T-helper 17 cell (primary cell): ENCODE data around the gene HOOK1. TPM values are rescaled to one million over a fixed set of nuclear protein-coding genes. Genes with fewer than 3 reads are reported as not detected.
"Not testable (repeated sequence)": the region's sequence is repeated elsewhere in the genome, so short reads cannot be mapped to it uniquely, and the experiment has no call there.

Experiments used
- ATAC-seq: fragments of 150-1000 bp; cut with Tn5 transposase; 2 replicates; pipeline ENCODE4 v1.10.0; 2021; ENCODE audit warnings: mild to moderate bottlenecking, moderate library complexity
- DNase-seq, 3 donors: peaks; one replicate each; pipeline versions ENCODE4 v3.0.0 to v3.0.0-alpha.2; 2020 to 2021
- H3K9me3 ChIP-seq: one replicate; pipeline ENCODE4 v1.7.0; 2013; ENCODE audit warnings: low read length, mild to moderate bottlenecking; ENCODE audit not compliant: control insufficient read depth, poor library complexity, severe bottlenecking
- H3K27ac Mint-ChIP-seq: one replicate; pipeline ENCODE4 v1.8.0; 2022; ENCODE audit warnings: mild to moderate bottlenecking, moderate library complexity, mixed read lengths
- H3K27me3 Mint-ChIP-seq: one replicate; pipeline ENCODE4 v1.8.0; 2022; ENCODE audit warnings: mixed read lengths
- H3K36me3 Mint-ChIP-seq: one replicate; pipeline ENCODE4 v1.8.0; 2022; ENCODE audit warnings: low read depth, mixed read lengths
- H3K4me1 Mint-ChIP-seq: one replicate; pipeline ENCODE4 v1.8.0; 2022; ENCODE audit warnings: mild to moderate bottlenecking, mixed read lengths
- H3K4me3 Mint-ChIP-seq: one replicate; pipeline ENCODE4 v1.8.0; 2022; ENCODE audit warnings: mild to moderate bottlenecking, moderate library complexity, mixed read lengths
- total RNA-seq, 4 donors: library from RNA in 2 of 4; stranded (reverse) in 2 of 4; gene quantifications; one replicate each; pipeline ENCODE4 v1.2.3 and lab custom pipeline; 2022 to 2026

Gene HOOK1
- total RNA-seq, 2 donors from 2014 or later = 13.8 to 18.0 TPM

- peaks cover 4% of the 10 kb centered on the region for H3K36me3 Mint-ChIP-seq
- no peak overlapping the region for H3K27ac Mint-ChIP-seq
- DNase-seq = no peak
- no peaks in the 10 kb centered on the region for H3K4me1 Mint-ChIP-seq
- no peak for ATAC-seq
- no peaks in the 10 kb centered on the region for H3K9me3 ChIP-seq
- no peak overlapping the region for H3K4me3 Mint-ChIP-seq
- H3K27me3 Mint-ChIP-seq = peaks cover 33% of the 10 kb centered on the region
These were observed 100.8 kb downstream of the HOOK1 start for GRCh38 chr1:59915516-59915915.

DNA sequence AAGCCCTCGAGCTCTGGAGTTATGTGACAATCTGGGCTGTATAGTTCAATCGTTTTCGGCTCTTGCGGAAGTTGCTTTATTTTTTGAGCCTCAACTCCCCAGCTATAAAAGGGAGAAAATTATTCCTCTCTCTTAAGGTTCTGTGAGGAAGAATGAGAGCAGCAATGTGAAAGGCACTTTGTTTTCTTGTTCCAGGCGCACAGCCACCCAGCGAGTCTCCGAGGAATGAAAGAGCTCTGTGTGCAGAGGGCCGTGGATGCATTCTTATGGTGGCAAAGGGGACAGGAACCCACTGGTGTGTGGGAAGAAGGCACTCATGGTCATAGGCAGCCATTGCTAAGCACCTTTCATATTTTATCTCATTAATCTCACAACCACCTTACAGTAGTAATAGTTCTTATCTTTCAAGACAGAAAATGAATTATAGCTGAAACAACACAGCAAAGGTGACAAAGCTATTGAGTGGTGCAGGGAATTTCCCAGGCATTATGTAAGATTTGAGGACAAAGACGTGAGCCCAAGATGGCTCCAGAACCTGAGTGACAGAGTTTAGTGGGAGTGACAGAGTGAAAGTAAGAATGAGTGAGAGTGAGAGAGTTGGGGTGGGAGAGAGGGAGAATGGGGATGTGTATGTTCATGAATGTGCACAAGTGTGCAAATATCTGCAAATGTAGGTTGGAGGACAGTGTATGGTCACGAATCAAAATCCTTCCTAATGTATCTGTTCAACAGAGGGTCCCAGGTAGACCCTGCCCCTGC lies 102.5 kb downstream of the HOOK1 start:
- DNase-seq (no peak), ATAC-seq (no peak)
- Mint-ChIP-seq H3K27ac (no peak overlapping the region), H3K4me1 (no peaks in the 10 kb centered on the region), H3K36me3 (peaks cover 2% of the 10 kb centered on the region), H3K4me3 (no peak overlapping the region), H3K27me3 (peaks cover 45% of the 10 kb centered on the region)
- no peaks in the 10 kb centered on the region for H3K9me3 ChIP-seq

DNA sequence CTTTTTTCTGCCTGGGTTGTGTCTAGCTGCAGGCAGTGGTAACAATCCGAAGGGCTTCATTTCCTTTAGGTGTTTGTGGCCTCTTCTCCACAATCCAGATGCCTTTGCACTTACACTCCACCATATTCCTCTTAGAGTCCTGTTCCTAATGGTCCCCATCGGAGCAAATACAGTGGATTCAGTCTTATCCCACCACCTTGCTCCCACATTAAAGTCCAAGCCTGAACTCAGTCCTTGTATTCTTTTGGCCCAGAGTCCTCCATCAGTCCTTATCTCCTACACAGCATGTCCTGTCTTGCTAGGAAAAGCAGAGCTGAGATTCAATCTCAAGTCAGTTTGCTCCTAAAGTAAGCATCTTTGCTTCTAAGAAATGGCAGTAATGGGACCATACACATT lies 103.0 kb downstream of the HOOK1 start:
- no peak overlapping the region for H3K4me3 Mint-ChIP-seq
- H3K27me3 Mint-ChIP-seq = peaks cover 45% of the 10 kb centered on the region
- peaks cover 2% of the 10 kb centered on the region for H3K36me3 Mint-ChIP-seq
- no peaks in the 10 kb centered on the region for H3K4me1 Mint-ChIP-seq
- ATAC-seq (no peak), DNase-seq (no peak)
- no peaks in the 10 kb centered on the region for H3K9me3 ChIP-seq
- no peak overlapping the region for H3K27ac Mint-ChIP-seq

DNA sequence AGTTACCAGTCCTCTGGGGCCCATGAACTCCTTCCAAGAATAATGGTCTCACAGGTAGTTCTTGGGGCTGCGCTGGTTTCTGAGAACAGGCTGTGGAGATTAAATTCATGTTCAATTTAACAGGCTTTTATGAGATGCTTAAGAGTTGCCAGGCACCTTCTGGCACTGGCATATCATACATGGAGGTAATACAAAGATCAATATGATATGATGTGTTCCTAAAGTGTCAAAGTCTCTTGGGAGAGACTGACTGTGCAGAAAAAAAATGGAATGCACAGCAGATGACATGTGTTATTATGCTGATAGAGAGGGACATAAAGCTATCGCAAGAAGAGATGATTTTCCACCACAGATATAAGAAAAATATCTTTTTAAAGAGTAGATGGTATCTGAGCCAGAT lies 105.0 kb downstream of the HOOK1 start:
- ATAC-seq = no peak
- no peak for DNase-seq
- H3K4me1 Mint-ChIP-seq = no peaks in the 10 kb centered on the region
- H3K36me3 Mint-ChIP-seq = peaks cover 2% of the 10 kb centered on the region
- no peak overlapping the region for H3K27ac Mint-ChIP-seq
- no peak overlapping the region for H3K4me3 Mint-ChIP-seq
- H3K9me3 ChIP-seq = no peaks in the 10 kb centered on the region
- peaks cover 45% of the 10 kb centered on the region for H3K27me3 Mint-ChIP-seq

- not testable (repeated sequence) for H3K4me3 Mint-ChIP-seq, H3K27ac Mint-ChIP-seq, H3K9me3 ChIP-seq, H3K4me1 Mint-ChIP-seq, DNase-seq, ATAC-seq, H3K36me3 Mint-ChIP-seq
- H3K27me3 Mint-ChIP-seq = peaks cover 45% of the 10 kb centered on the region
These were observed 106.6 kb downstream of the HOOK1 start for GRCh38 chr1:59921258-59921899.

DNA sequence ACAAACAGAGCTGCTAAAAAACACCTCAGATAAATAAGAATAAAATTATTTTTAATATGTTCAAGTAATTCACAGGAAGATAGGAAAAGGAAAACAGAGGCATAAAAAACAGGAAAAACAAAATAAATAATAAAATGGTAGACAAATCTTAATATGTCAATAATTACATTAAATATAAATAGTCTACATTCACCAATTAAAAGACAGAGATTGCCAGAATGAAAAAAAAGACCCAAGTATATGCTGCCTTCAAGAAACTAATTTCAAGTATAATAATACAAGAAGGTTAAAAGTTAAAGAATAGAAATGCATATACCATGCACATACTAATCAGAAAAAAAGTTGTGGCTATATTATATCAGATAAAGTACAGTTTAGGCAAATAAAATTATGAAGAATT lies 109.9 kb downstream of the HOOK1 start:
- H3K4me1 Mint-ChIP-seq = peaks cover 10% of the 10 kb centered on the region
- H3K36me3 Mint-ChIP-seq = peaks cover 3% of the 10 kb centered on the region
- H3K9me3 ChIP-seq = no peaks in the 10 kb centered on the region
- no peak overlapping the region for H3K27ac Mint-ChIP-seq
- DNase-seq = no peak
- no peak for ATAC-seq
- peaks cover 40% of the 10 kb centered on the region for H3K27me3 Mint-ChIP-seq
- no peak overlapping the region for H3K4me3 Mint-ChIP-seq

Other genes starting within 250 kb of the HOOK1 start
- gene CYP2J2, start 111.8 kb downstream of the HOOK1 start, total RNA-seq = under 1 TPM; 0.63 to 0.67 TPM